WERI-Rb-1 (cell line): ENCODE measurements around the gene TRAPPC6A.

Experiments used
- DNase-seq: peaks from one replicate; pipeline ENCODE4 v3.0.0-alpha.2; 2020
- H3K27ac ChIP-seq: fragments of 250-450 bp; sonication (Bioruptor Pico); 2 replicates; pipeline ENCODE4 v1.5.1; 2020; ENCODE audit warnings: mild to moderate bottlenecking, moderate library complexity
- H3K27me3 ChIP-seq: fragments of 250-450 bp; sonication (Bioruptor Pico); 2 replicates; pipeline ENCODE4 v1.5.1; 2021; ENCODE audit warnings: mild to moderate bottlenecking, low read depth, moderate library complexity; ENCODE audit not compliant: insufficient read depth, severe bottlenecking
- H3K36me3 ChIP-seq: fragments of 250-450 bp; sonication (Bioruptor Pico); 2 replicates; pipeline ENCODE4 v1.5.1; 2020; ENCODE audit warnings: mild to moderate bottlenecking, moderate library complexity
- H3K4me3 ChIP-seq: 2 replicates; pipeline ENCODE4 v1.5.1; 2011; ENCODE audit warnings: low read depth, mild to moderate bottlenecking, control low read depth, low read length
- H3K9me3 ChIP-seq: fragments of 250-450 bp; sonication (Bioruptor Pico); 2 replicates; pipeline ENCODE4 v1.5.1; 2021; ENCODE audit warnings: mild to moderate bottlenecking, moderate library complexity; ENCODE audit not compliant: severe bottlenecking
- CTCF ChIP-seq: IDR thresholded peaks from 2 replicates; pipeline ENCODE4 v1.5.1; 2011; ENCODE audit warnings: low read depth, mild to moderate bottlenecking, control low read depth, inconsistent platforms, low read length

The TRAPPC6A gene

GRCh38 chr19:45118106-45118505 is 59.9 kb downstream of the TRAPPC6A start:
- no peak for DNase-seq
- H3K36me3 ChIP-seq = no peaks in the 10 kb centered on the region; the same call in none of the 2 replicates
- H3K27ac ChIP-seq = peak overlapping the region; percentile 45; the same call in 1 of the 2 replicates
- no peaks in the 10 kb centered on the region for H3K27me3 ChIP-seq
- TF ChIP-seq CTCF = no peak
- H3K9me3 ChIP-seq = no peaks in the 10 kb centered on the region
- no peak overlapping the region for H3K4me3 ChIP-seq

DNA sequence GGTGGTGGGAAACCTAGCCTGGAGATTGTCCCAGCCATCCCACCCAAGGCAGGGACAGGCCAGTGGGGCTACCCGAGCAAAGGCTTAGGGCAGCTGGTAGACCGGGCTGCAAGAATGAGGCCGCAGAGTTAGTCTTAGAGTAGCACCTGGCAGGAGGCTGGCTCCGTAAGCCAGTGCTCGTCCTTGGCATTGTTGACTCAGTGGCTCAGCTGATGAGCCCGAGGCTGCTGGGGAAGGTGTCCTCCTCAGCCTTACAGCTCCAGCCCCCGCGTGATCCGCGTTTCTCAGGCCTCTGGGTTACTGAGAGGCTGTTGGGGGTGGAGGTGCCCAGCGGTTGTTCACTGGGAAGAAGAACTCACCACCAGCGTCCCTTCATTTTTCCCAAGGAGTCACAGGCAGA is 60.4 kb downstream of the TRAPPC6A start:
- no peaks in the 10 kb centered on the region; the same call in none of the 2 replicates for H3K36me3 ChIP-seq
- no peak for DNase-seq
- H3K4me3 ChIP-seq = no peak overlapping the region
- no peak for TF ChIP-seq CTCF
- peak overlapping the region; percentile 45; the same call in 1 of the 2 replicates for H3K27ac ChIP-seq
- no peaks in the 10 kb centered on the region for H3K27me3 ChIP-seq
- H3K9me3 ChIP-seq = no peaks in the 10 kb centered on the region

GRCh38 chr19:45117167-45117594 is 60.9 kb downstream of the TRAPPC6A start:
- Histone ChIP-seq H3K36me3 (no peaks in the 10 kb centered on the region; the same call in none of the 2 replicates), H3K4me3 (no peak overlapping the region), H3K27ac (peak overlapping the region; percentile 45; the same call in 1 of the 2 replicates), H3K9me3 (no peaks in the 10 kb centered on the region), H3K27me3 (no peaks in the 10 kb centered on the region)
- no peak for TF ChIP-seq CTCF
- DNase-seq = peak; percentile 78

GRCh38 chr19:45115809-45116615 is 62.0 kb downstream of the TRAPPC6A start:
- H3K27me3 ChIP-seq = no peaks in the 10 kb centered on the region
- H3K9me3 ChIP-seq = no peaks in the 10 kb centered on the region
- H3K4me3 ChIP-seq = no peak overlapping the region
- no peak for TF ChIP-seq CTCF
- no peak overlapping the region for H3K27ac ChIP-seq
- H3K36me3 ChIP-seq = no peaks in the 10 kb centered on the region; the same call in none of the 2 replicates
- DNase-seq = no peak

DNA sequence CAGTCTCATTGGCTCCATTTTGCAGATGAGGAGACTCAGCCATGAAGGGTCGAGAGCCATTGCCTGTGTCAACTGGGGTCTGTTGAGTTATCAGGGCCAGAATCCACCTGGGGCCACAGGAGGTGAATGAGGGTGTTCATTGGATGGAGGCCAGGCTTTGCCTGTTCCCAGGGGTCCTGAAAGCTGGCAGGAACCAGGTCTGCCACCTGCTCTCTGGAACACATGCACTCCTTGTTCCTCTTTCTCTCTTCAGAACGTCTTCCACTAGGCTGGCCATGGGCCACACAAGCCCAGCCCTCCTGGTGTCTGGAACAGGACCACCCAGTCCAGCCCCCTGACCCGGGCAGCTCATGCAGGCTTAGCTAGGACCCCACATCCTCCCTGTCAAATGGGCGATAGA is 63.9 kb downstream of the TRAPPC6A start:
- no peak for TF ChIP-seq CTCF
- H3K27ac ChIP-seq = no peak overlapping the region
- no peak for DNase-seq
- H3K27me3 ChIP-seq = no peaks in the 10 kb centered on the region
- H3K36me3 ChIP-seq = no peaks in the 10 kb centered on the region; the same call in 1 of the 2 replicates
- H3K4me3 ChIP-seq = no peak overlapping the region
- H3K9me3 ChIP-seq = no peaks in the 10 kb centered on the region

DNA sequence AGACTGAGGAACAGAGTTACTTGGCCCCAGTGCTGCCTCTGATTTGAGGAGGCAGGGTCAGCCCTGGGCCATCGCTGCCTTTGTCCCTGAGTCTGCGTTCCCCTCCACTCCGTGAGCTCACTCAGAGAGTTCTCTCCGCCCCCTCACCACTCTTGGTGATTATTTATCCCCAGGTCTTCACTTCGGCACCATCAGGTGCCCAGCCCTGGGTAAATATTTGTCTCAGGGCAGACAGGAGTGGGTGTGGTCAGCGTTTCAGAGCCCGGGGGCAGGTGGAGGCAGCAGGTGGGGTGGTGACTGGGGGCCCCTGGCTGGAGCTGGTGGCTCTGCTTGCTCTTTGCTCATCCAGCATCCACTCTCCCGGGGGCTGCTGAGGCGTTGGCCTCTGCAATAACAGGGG is 64.4 kb downstream of the TRAPPC6A start:
- Histone ChIP-seq H3K4me3 (no peak overlapping the region), H3K27me3 (no peaks in the 10 kb centered on the region), H3K9me3 (no peaks in the 10 kb centered on the region), H3K36me3 (no peaks in the 10 kb centered on the region; the same call in 1 of the 2 replicates), H3K27ac (no peak overlapping the region)
- no peak for DNase-seq
- no peak for TF ChIP-seq CTCF
